ENCODE data around the gene ALG6.
A peak's percentile ranks its signal among the peaks of the same experiment; 100 is the strongest.
"Not testable (repeated sequence)": the region's sequence is repeated elsewhere in the genome, so short reads cannot be mapped to it uniquely, and the experiment has no call there.

Gene ALG6

DNA sequence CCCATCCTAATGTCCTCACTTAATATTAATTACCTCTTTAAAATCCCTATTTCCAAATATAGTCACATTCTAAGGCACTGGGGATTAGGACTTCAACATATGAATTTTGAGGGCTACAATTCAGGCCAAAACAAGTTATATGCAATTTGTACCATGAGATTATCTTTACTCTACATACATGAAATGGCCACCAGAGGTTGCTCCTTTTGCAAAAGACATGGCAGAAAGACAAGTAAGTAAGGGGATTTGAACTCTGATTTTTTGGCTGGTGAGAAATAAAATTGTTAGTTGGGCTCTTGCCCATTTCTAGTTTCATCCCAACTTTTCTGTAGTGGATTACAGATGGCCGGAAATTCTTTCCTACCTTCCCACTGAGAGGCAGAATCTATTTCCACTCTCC lies 4.8 kb upstream of the ALG6 start:
- no peaks in the 10 kb centered on the region for H3K36me3 Mint-ChIP-seq

DNA sequence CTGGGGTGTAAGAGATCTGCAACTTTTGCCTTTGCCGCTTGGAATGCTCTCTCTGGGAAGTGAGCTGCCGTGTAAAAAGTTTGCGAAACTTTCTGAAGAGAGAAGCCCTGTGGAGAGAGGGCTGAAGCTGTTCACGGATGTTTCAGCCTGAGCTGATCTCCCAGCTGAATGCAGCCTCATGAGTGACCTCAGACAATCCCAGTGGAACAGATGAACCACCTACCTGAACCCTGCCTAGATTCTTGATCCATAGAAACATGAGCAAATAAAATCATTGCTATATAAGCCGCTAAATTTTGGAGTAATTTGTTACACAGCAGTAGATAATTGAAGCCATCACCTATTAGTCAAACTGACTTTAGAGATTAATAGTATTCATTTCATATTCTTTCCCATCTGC lies 4.4 kb upstream of the ALG6 start:
- H3K4me3 Mint-ChIP-seq: no peak overlapping the region
- H3K4me1 Mint-ChIP-seq: peaks cover 10% of the 10 kb centered on the region
- peaks cover 11% of the 10 kb centered on the region for H3K27me3 Mint-ChIP-seq
- H3K9me3 Mint-ChIP-seq: no peaks in the 10 kb centered on the region
- ATAC-seq: no peak
- H3K36me3 Mint-ChIP-seq: no peaks in the 10 kb centered on the region
- no peak overlapping the region for H3K27ac Mint-ChIP-seq

More for the DNA sequence above, 4.8 kb upstream of the ALG6 start:
- H3K9me3 Mint-ChIP-seq: no peaks in the 10 kb centered on the region
- H3K27me3 Mint-ChIP-seq: peaks cover 11% of the 10 kb centered on the region
- ATAC-seq: no peak
- no peak overlapping the region for H3K27ac Mint-ChIP-seq
- H3K4me1 Mint-ChIP-seq: peaks cover 8% of the 10 kb centered on the region
- H3K4me3 Mint-ChIP-seq: no peak overlapping the region

DNA sequence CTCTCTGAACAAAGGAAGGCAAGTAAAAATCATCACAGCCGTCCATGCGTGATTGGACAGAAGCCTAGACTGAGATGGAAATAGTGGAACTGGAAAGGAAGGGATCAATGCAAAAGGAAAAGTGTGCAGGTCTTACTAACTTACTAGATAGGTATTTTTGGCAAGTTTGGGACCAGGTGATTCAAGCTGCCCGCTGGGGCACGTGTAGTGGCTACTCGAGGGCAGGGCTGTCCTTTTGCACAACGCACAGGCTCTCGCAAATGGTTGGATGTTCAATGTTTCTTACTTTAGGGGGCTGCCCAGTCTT lies 566 bp upstream of the ALG6 start:
- Mint-ChIP-seq H3K4me3 (peak overlapping the region; percentile 77), H3K27me3 (no peaks in the 10 kb centered on the region), H3K4me1 (peaks cover 34% of the 10 kb centered on the region), H3K9me3 (no peaks in the 10 kb centered on the region), H3K36me3 (peaks cover 13% of the 10 kb centered on the region), H3K27ac (peak overlapping the region; percentile 72)
- ATAC-seq: no peak

DNA sequence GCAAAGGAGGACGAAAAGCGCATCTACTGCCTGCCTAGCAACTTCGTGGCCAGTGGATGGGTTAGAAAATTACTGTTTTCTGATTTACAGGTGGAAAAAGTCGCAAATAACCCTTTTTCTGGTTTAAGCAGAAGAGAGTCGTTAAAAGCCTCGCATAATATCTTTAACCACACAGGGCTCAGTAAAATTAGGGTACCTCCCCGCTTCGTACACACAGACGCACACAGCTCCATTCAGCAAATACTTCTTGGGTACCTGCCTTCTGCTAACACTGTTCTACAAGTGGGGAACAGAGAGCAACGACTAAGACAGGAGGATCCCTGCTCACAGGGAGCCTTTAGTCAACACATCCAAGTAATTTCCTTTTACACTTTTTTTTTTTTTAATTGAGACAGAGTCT lies 704 bp downstream of the ALG6 start:
- H3K27ac Mint-ChIP-seq: peak overlapping the region; percentile 72
- no peaks in the 10 kb centered on the region for H3K9me3 Mint-ChIP-seq

DNA sequence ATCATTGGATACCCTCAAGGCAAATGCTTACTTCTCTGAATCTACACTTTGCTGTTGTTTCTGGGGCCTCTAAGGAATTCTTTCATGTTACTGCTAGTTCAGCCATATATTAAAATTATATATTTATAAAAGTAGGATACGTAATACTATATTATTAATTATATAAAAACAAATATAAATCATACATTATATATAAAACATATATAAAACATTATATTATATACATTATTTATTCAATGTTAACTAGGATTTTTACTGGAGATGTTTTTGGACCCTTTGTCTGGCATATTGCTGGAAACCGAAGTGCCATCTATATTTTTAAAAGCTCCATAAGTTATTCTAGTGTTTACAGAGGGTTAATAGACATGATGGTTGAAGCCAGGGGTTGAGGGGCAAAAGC lies 12.2 kb downstream of the ALG6 start:
- no peak for ATAC-seq
- H3K27ac Mint-ChIP-seq: no peak overlapping the region
- H3K27me3 Mint-ChIP-seq: no peaks in the 10 kb centered on the region
- H3K4me1 Mint-ChIP-seq: peaks cover 23% of the 10 kb centered on the region
- H3K9me3 Mint-ChIP-seq: no peaks in the 10 kb centered on the region
- H3K4me3 Mint-ChIP-seq: no peak overlapping the region
- H3K36me3 Mint-ChIP-seq: peaks cover 46% of the 10 kb centered on the region

More for the DNA sequence above, 704 bp downstream of the ALG6 start:
- H3K27me3 Mint-ChIP-seq: no peaks in the 10 kb centered on the region
- peaks cover 17% of the 10 kb centered on the region for H3K36me3 Mint-ChIP-seq
- H3K4me3 Mint-ChIP-seq: peak overlapping the region; percentile 85
- peak; percentile 2 for ATAC-seq
- H3K4me1 Mint-ChIP-seq: peaks cover 34% of the 10 kb centered on the region

DNA sequence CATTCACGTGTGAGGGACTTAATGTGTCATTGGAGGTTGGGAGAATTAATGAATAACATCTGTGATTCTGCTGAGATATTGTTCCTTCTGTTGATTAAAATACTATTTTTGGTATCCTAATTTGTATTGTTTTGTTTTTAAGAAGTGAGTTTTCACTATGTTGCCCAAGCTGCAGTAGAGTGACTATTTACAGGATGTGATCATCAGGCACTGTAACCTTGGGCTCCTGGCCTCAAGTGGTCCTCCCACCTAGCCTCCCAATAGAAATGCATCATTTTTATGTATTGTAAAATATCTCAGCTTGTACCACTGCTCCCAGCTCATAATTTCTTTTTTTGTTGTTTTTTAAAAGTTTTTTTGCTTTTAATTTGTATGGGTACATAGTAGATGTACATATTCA lies 14.3 kb downstream of the ALG6 start:
- H3K4me1 Mint-ChIP-seq: peaks cover 40% of the 10 kb centered on the region
- no peak overlapping the region for H3K4me3 Mint-ChIP-seq
- H3K36me3 Mint-ChIP-seq: peaks cover 62% of the 10 kb centered on the region
- no peaks in the 10 kb centered on the region for H3K27me3 Mint-ChIP-seq
- no peaks in the 10 kb centered on the region for H3K9me3 Mint-ChIP-seq
- no peak overlapping the region for H3K27ac Mint-ChIP-seq
- ATAC-seq: no peak

DNA sequence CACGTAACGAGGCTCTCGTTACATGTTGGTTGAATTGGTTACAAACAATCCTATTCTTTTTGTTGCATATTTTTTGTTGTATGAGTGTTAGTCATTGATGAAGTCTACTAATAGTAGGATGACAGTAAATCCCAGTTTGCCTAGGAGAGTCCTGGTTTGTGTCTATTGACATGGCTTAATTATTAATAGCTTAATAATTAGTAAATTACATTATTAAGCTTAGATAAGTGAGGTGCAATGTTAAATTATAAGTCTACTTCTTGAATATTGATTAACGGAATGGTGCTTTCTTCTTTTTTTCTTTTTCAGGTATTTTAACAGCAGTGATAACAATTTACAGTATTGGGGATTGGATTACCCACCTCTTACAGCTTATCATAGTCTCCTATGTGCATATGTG lies 34.5 kb downstream of the ALG6 start:
- H3K27me3 Mint-ChIP-seq: no peaks in the 10 kb centered on the region
- no peak overlapping the region for H3K4me3 Mint-ChIP-seq
- no peak overlapping the region for H3K27ac Mint-ChIP-seq
- H3K36me3 Mint-ChIP-seq: peaks cover 28% of the 10 kb centered on the region
- no peak for ATAC-seq
- H3K9me3 Mint-ChIP-seq: no peaks in the 10 kb centered on the region
- H3K4me1 Mint-ChIP-seq: no peaks in the 10 kb centered on the region

DNA sequence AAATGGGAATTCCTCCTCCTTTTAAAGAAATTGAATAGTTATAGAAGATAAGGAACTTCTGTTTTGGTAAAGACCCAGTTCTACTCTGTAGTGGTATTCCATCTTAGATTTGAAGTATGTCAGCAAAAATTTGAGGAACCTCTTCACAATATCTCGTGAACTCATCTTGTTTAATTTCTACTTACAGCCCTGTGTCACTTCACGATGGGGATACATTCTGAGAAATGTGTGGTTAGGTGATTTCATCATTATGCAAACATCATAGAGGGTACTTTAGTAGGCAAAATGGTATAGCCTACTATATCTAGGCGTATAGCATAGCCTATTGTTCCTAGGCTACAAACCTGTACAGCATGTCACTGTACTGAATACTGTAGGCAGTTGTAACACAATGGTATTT lies 36.0 kb downstream of the ALG6 start:
- ATAC-seq: no peak
- Mint-ChIP-seq H3K27ac (no peak overlapping the region), H3K27me3 (no peaks in the 10 kb centered on the region), H3K9me3 (no peaks in the 10 kb centered on the region), H3K36me3 (peaks cover 32% of the 10 kb centered on the region), H3K4me1 (no peaks in the 10 kb centered on the region), H3K4me3 (no peak overlapping the region)

DNA sequence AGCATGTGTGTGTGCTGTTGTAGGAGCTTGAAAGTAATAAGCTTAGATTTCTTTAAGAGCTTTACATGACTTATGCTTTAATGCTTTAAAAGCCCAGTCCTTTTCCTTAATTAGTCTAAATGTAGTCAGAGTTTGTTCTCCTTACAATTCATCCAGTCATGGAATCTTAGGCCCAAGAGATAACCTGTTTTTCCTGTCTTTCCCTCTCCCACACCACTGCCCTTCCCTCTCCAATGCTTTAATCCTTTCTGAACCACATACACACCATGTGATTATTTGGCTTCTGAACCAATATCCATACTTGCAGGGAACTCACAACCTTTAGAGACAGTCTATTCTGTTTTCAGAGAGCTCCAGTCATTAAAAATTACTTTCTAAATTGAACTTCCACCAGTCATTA lies 37.6 kb downstream of the ALG6 start:
- H3K27ac Mint-ChIP-seq: no peak overlapping the region
- peaks cover 26% of the 10 kb centered on the region for H3K36me3 Mint-ChIP-seq
- H3K27me3 Mint-ChIP-seq: no peaks in the 10 kb centered on the region
- H3K9me3 Mint-ChIP-seq: no peaks in the 10 kb centered on the region
- H3K4me3 Mint-ChIP-seq: no peak overlapping the region
- no peaks in the 10 kb centered on the region for H3K4me1 Mint-ChIP-seq
- no peak for ATAC-seq

DNA sequence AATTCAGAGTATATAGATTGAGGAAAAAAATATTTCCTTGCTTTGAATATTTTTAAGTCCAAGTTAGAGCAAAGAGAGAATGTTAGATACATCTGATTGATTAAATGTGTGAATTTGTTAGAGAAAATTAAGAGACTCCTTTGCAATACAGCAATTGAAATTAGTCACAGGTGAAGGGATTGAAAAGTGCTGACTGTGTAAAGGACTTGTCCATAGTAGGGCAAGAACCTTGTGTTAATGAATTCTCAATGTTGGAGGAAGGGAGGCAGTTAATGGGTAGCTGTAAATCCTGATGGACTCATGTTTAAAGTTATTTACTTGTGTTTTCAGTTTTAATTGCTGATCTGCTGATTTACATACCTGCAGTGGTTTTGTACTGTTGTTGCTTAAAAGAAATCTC lies 38.6 kb downstream of the ALG6 start:
- H3K4me1 Mint-ChIP-seq: no peaks in the 10 kb centered on the region
- no peaks in the 10 kb centered on the region for H3K9me3 Mint-ChIP-seq
- no peak overlapping the region for H3K4me3 Mint-ChIP-seq
- H3K36me3 Mint-ChIP-seq: peaks cover 30% of the 10 kb centered on the region
- H3K27me3 Mint-ChIP-seq: no peaks in the 10 kb centered on the region
- no peak for ATAC-seq
- no peak overlapping the region for H3K27ac Mint-ChIP-seq

DNA sequence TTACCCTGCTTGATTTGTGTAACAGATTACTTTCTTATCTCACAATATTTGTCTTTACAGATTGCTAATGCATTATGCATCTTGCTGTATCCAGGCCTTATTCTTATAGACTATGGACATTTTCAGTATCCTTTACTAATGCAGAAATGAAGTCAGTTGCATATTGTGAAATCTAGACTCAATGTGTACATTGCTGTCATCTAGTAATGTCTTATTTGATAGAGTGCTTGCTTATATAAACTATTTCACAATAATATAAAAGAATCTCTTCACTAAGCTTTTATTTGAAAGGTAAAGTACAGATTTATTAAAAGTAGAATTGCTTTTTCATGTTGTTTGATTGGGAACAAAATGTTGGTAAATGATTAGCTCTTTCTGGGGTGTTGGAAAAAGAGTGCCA lies 39.6 kb downstream of the ALG6 start:
- no peaks in the 10 kb centered on the region for H3K27me3 Mint-ChIP-seq
- ATAC-seq: no peak
- no peaks in the 10 kb centered on the region for H3K4me1 Mint-ChIP-seq
- H3K36me3 Mint-ChIP-seq: peaks cover 35% of the 10 kb centered on the region
- H3K27ac Mint-ChIP-seq: no peak overlapping the region
- H3K4me3 Mint-ChIP-seq: no peak overlapping the region
- H3K9me3 Mint-ChIP-seq: no peaks in the 10 kb centered on the region

DNA sequence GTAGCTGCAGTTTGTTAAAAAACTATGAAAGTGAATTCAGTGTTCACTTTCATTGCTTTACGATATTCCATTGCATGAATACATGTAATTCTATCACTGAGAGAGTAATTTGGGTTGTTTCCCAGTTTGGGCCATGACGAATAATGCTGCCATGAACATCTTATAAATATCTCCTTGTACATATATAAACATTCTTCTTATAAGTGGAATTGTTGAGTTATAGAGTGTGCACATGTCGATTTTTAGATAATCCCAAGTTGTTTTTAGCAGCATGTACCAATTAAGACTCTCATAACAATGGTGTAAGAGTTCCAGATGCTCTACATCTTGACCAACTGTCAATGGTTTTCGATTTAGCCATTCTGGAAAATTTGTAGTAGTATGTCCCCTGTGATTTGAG lies 40.9 kb downstream of the ALG6 start:
- Mint-ChIP-seq H3K4me3 (no peak overlapping the region), H3K9me3 (no peaks in the 10 kb centered on the region), H3K36me3 (peaks cover 37% of the 10 kb centered on the region), H3K27me3 (no peaks in the 10 kb centered on the region), H3K27ac (no peak overlapping the region), H3K4me1 (no peaks in the 10 kb centered on the region)
- ATAC-seq: no peak

DNA sequence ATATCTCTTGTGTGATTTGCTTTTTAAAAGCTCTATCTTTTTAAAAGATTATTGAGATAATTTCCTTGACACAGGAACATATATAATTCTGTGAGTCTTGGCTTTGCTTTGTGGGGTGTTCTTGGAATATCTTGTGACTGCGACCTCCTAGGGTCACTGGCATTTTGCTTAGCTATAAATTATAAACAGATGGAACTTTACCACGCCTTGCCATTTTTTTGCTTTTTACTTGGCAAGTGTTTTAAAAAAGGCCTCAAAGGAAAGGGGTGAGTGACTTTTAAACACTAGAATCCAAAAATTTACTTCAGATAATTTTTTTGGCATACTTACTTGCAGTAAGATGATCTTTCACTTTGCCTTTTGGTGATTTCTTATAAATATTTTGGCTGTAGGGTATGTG lies 43.6 kb downstream of the ALG6 start:
- Mint-ChIP-seq H3K27me3 (no peaks in the 10 kb centered on the region), H3K36me3 (peaks cover 39% of the 10 kb centered on the region), H3K9me3 (no peaks in the 10 kb centered on the region), H3K27ac (no peak overlapping the region), H3K4me1 (no peaks in the 10 kb centered on the region), H3K4me3 (no peak overlapping the region)
- ATAC-seq: no peak

DNA sequence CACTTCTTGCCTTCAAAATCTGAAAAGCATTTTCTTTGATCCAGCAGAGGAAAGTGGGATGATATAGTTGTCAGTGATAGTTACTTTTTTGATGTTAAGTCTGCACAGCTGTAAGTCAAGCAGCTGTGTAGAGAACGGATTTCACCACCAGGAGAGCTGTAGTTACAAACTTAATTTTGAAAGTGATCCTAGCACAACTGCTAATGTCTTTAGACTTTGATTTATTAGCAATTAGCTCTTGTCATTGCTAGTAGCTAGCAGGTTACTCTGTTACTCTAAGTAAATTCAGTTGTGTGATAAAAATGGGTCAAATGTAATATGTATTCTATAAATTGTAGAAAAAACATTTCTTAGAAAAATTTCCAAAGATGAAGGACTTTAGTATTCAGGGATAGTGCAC lies 46.0 kb downstream of the ALG6 start:
- H3K9me3 Mint-ChIP-seq: no peaks in the 10 kb centered on the region
- no peaks in the 10 kb centered on the region for H3K4me1 Mint-ChIP-seq
- peaks cover 46% of the 10 kb centered on the region for H3K36me3 Mint-ChIP-seq
- no peaks in the 10 kb centered on the region for H3K27me3 Mint-ChIP-seq
- no peak overlapping the region for H3K27ac Mint-ChIP-seq
- ATAC-seq: no peak
- no peak overlapping the region for H3K4me3 Mint-ChIP-seq

DNA sequence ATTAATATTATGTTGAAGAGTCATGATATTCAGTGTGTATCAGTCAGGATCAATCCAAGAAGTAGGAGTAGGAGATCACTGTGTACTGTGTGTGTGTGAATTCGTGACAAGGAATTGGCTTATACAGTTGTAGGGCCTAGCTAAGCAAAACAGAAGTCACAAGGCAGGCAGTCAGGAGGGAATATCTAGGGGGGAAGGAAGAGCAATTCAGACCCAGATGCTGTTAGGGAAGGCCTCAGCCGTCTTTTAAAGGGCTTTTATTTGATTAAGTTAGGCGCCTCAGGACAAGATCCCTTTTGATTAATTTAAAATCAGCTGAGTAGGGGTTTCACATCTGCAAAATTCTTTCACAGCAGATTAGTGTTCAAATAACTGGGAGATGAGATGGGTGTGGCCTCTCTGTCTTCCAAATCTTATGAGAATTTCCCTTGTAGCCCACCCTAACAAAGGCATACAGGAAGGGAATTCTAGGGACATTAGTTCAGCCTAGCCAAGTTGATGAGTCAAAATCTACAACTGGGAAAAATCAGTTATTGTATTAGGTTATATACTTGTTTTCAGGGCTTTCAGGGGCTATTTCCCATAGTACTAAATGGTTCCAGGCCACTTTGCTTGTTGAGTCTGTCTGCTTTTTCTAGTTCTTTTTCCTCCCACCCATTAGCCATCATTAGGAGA lies 47.4 kb downstream of the ALG6 start:
- Mint-ChIP-seq H3K4me1 (no peaks in the 10 kb centered on the region), H3K9me3 (no peaks in the 10 kb centered on the region), H3K4me3 (no peak overlapping the region), H3K27me3 (no peaks in the 10 kb centered on the region), H3K27ac (no peak overlapping the region), H3K36me3 (peaks cover 55% of the 10 kb centered on the region)
- ATAC-seq: no peak

DNA sequence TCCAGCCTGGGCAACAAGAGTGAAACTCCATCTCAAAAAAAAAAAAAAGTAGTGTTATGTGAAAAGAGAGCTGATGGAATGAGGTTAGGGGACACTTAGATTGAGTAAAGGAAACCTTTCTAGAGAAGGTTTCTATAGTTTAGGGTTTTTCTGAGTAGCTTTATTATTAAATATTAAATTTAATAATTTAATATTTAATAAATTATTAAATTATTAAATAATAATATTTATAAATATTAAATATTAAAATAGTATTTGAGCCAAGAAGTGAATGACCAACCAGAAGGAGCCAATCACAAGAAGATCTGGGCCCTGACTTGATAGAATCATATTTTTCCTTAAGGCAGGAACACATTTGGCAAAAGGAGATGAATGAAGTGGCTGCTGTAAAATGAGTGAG lies 50.7 kb downstream of the ALG6 start:
- H3K27ac Mint-ChIP-seq: no peak overlapping the region

DNA sequence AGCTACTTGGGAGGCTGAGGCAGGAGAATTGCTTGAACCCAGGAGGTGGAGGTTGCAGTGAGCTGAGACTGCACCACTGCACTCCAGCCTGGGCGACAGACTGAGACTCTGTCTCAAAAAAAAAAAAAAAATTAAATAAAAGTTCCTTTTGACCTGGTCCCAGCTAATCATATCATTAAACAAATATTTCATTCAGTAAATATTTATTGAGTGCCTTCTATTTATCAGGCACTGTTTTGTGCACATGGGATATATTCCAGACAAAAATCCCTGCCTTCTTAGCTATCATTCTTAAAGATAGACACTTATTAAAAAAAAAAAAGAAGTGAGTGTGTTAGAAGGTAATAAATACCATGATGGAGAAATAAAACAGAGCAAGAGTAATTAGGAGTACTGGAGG lies 53.3 kb downstream of the ALG6 start:
- H3K36me3 Mint-ChIP-seq: peaks cover 59% of the 10 kb centered on the region
- H3K27me3 Mint-ChIP-seq, H3K27ac Mint-ChIP-seq, H3K4me1 Mint-ChIP-seq, H3K9me3 Mint-ChIP-seq, ATAC-seq, H3K4me3 Mint-ChIP-seq: not testable (repeated sequence)

More for the DNA sequence above, 50.7 kb downstream of the ALG6 start:
- no peak overlapping the region for H3K4me3 Mint-ChIP-seq
- H3K27me3 Mint-ChIP-seq: no peaks in the 10 kb centered on the region
- no peaks in the 10 kb centered on the region for H3K9me3 Mint-ChIP-seq
- peaks cover 65% of the 10 kb centered on the region for H3K36me3 Mint-ChIP-seq
- no peak for ATAC-seq
- H3K4me1 Mint-ChIP-seq: no peaks in the 10 kb centered on the region

Data from stimulated activated memory B cell treated with anti-CD40 and anti-IgM and Interleukin-4, amounts not matched to agents 10 μg/mL and 1 μg/mL and 100 μg/mL, for 72 hours (primary cell).